Erythroblast (primary cell): ENCODE results near the gene CNTNAP5.

ENCODE experiments used
- GATA1 ChIP-seq: IDR thresholded peaks from 2 replicates; pipeline ENCODE4 v1.6.1; 2011; ENCODE audit warnings: low read depth, mild to moderate bottlenecking, control low read depth, low read length, moderate library complexity
- POLR2A ChIP-seq: IDR thresholded peaks from 2 replicates; pipeline ENCODE4 v1.6.1; 2011; ENCODE audit warnings: mild to moderate bottlenecking, low read length

DNA sequence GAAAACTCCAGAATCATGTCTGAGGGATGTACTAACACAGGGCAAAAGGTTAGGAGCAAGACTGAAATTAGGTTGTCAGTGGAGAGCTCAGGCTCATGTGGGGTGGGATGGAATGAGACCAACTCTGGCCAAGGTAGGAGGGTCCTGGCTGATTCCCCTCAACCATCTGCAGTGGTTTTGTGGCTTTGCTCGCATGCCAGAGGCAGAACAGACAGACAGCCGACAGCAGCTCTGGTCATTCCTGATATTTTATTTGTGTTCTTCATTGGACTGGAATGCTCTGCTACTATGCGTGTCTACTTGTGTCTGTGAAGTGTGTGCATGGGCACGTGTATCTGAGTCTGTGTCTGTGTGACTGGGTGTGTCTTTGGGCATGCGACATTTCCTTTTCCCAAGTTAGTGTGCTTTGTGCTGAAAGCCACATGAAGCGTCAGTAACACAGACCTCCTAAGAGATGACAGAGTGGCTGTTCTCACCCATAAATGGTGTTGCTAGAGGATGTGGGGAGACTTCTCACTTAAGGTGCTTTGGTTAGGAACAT, 239.5 kb downstream of the CNTNAP5 start:
- TF ChIP-seq POLR2A (no peak), GATA1 (no peak)
